UCSD-AML1 (cell line): ENCODE results near the gene AASDH.

Experiments
- DNase-seq: peaks from one replicate; lab custom pipeline; 2025; ENCODE audit not compliant: unreplicated experiment; lab: John Stamatoyannopoulos, UW

Gene AASDH

DNA sequence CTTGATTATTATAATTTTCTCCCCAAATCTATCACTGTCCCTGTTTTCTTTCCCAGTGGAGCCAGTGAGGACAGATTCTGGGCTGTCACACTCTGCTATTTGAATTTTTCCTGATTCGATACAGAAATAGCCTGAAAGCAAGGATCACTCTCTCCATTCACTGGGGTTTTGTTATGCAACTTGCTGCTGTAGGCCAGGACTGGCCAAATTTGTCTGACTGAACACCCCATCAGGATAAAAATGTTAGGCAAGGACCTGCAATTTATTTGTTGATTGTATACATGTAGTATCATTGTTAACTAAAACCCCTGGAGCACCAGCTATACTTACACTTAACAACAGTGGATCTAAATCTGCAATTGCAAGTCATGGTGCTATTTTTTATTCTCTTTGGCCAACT, 68.7 kb downstream of the AASDH start:
- DNase-seq, result no peak

DNA sequence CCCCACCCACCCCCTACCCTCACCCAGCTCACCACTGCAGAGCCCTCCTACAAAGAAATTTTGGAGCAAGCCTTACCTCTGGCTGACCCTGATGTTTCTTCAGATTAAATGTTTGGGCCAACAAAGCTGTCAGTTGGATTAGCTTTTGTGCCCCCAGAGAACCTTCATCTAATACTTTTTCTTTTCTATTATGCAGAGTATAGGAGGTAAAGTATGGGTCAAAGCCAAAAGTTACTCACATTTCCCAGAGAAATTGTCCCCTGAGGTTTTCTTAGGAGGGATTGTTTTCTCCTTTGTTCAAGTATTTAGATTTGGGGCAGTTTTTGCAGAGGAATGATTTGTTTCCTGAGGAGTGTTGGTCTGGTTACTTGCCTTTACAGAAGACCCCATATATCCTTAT, 69.5 kb downstream of the AASDH start:
- no peak for DNase-seq

DNA sequence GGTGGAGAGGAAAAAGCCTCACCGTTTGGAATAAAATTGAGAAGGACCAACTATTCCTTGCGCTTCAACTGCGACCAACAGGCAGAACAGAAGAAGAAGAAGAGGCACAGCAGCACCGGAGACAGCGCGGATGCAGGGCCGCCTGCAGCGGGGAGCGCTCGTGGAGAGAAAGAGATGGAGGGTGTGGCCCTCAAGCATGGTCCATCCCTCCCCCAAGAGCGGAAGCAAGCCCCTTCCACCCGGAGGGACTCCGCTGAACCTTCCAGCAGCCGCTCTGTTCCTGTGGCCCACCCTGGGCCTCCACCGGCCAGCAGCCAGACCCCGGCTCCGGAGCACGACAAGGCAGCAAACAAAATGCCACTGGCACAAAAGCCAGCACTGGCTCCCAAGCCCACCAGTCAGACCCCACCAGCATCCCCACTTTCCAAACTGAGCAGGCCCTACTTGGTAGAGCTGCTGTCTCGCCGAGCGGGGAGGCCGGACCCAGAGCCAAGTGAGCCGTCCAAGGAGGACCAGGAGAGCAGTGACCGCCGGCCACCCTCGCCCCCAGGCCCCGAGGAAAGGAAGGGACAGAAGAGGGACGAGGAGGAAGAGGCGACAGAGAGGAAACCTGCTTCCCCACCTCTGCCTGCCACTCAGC, 71.2 kb downstream of the AASDH start:
- DNase-seq, result no peak

DNA sequence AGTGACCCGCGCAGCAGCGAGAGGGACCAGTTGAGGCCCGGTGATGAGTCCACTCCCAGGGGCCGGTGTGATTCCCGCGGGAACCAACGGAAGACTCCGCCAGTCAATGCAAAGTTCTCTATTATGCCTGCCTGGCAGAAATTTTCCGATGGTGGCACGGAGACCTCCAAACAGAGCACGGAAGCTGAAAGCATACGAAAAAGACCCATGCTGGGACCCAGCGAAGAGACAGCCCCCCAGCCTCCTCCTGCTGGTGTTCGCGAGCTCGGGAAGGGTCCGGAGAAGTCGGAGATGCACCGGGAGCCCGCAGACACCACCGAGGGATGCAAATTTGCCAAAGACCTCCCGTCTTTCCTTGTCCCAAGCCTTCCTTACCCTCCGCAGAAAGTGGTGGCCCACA, 71.7 kb downstream of the AASDH start:
- DNase-seq, result no peak

DNA sequence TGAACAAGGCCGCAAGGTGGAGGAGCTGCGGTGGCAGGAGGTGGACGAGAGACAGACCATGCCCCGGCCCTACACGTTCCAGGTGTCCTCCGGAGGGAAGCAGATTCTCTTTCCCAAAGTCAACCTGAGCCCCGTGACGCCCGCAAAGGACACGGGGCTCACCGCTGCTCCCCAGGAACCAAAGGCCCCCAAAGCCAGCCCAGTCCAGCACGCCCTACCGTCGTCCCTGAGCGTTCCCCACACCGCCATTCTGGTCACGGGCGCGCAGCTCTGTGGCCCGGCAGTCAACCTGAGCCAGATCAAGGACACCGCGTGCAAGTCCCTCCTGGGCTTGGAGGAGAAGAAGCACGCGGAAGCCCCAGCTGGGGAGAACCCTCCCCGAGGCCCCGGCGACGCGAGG, 72.2 kb downstream of the AASDH start:
- no peak for DNase-seq

DNA sequence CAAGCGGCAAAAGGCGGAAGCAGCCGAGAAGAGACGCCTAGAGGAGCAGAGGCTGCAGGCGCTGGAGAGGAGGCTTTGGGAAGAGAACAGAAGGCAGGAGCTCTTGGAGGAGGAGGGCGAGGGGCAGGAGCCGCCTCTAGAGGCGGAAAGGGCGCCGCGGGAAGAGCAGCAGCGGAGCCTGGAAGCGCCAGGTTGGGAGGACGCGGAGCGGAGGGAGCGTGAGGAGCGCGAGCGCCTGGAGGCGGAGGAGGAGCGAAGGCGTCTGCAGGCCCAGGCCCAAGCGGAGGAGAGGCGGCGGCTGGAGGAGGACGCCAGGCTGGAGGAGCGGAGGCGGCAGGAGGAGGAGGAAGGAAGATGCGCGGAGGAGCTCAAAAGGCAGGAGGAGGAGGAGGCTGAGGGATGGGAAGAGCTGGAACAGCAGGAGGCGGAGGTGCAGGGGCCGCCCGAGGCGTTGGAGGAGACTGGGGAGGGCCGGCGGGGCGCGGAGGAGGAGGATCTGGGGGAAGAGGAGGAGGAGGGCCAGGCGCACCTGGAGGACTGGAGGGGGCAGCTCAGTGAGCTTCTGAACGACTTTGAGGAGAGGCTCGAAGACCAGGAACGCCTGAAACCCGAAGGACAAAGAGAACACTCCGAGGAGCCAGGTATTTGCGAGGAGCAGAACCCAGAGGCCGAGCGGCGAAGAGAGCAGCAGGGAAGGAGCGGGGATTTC, 72.9 kb downstream of the AASDH start:
- DNase-seq, result no peak

DNA sequence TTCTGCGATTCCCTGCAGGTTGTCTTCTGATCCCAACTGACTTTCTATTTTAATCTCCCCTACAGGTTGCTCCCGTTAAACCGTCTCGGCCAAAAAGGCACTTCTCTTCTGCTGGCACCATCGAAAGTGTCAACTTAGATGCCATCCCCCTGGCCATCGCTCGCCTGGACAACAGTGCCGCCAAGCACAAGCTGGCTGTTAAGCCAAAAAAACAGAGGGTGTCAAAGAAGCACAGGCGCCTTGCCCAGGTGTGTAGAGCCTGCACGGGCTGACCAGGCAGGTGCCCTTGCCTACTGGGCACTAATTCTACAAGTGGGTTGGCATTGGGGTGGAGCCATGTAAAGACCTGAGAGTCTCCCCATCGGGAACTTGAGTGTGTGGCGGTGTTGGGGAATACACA, 74.2 kb downstream of the AASDH start:
- DNase-seq, result no peak

DNA sequence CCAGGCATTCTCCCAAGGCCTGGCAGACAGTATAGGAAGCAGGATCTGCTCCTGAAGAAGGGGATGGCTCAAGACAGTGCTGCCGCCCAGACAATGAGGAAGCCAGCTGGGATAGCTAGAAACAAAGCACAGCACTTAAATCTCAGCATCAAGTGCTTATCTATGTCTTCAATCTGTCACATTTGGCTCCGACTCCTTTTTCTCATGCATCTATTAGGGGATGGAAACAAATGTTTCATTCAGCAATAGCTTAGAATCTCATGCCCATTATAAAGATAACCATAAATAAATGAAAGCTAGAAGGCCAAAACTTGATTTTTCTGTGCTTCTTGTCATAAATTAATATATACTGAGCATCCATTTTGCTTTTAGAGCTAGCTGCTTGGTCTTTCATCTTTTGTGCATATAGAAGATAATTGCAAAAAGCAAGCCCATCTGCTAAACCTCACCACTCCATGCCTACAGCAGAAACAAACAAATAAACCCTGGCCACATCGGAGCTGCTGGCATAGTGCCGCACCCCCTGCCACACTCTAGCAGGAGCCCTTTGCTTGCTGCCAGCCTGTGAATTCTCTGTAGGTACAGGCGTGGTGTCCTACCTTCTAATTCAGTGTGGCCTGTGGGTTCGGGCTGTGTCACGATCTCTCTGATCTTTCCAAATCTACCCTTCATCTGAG, 75.9 kb downstream of the AASDH start:
- no peak for DNase-seq

DNA sequence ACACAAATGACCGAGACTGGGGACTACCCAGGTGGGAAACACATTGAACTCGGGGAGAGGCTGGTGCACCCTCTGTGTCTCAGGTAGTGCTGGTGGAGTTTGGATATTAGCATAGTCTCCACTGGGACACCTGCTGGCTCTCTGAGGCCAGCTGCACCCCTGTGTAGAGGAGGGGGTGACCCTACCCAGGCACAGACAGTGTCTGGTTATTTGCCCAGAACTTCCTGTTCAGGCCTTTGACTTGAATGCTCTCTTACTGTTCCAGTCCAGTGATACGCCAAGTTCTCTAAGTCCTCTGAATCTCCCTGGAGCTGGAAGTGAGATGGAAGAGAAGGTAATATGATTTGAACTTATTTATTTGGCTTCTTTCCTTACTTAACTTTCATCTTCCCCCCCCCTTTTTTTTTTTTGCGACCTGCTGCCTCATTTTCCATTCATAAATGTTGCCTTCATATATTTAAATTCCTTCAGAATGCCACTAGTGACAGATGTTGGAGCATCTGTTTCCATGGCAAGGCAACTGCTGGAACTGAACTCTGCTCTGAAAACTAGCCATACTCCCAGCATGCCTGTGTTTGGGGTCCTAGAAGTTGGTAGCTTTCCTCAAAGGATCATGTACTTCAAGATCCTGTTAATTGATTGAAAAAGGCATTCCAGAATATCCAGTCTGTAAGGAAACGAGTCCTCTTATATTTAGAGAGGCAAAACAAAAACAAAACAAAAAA, 76.7 kb downstream of the AASDH start:
- DNase-seq, result no peak

DNA sequence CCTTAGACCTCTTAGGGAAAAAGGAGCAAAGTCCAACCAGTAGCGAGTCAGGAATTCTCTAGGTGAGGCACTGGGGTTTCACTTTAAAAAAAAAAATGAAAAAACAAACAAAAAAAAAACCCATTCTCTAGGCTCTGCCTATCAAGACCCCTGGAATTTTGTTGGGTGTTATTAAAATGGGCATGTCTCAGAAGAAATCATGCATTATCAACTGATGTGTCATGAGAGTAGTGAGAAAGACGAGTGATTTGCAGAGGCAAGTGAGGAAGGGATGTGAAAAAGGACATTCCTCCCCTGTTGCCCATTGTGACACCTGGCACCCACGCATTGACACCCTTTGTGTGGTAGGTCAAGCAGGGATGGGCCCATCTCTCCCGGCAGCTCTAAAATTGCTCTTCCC, 78.9 kb downstream of the AASDH start:
- no peak for DNase-seq

DNA sequence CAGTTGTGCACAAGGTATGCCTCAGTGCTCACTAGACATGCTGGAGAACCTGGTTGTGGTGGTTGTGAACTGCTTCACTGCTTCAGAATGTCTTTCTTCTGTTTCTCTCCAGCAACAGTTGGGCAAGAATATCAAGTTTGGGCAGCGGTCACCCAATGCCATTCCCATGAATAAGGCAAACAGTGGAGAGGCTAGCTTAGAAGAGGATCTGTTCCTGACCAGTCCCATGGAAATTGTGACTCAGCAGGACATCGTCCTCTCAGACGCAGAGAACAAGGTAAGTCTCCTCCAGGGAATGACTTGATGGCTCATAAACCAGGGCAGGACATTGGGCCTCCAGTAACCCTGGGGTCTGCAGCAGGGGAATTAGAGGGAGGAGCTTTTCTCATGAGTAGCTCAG, 79.9 kb downstream of the AASDH start:
- DNase-seq, result no peak

DNA sequence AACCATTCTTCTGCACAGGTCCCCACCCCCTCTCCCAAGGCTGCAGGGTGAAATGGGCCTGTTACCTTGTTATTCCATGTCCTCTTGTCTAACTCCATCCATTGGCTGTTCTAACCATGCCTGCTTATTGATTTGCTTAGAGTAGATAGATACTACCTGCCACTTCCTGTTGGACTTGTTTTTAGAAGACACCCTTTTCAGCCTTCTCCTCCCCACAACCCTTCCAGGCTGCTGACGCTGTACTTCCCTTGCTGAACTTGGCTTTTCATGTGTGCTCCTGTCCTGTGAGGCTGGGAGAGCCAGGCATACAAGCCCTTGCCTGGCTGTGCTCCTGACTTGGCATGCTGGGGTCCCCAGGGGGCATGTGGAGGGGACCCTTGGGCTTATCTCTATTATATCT, 81.9 kb downstream of the AASDH start:
- no peak for DNase-seq

DNA sequence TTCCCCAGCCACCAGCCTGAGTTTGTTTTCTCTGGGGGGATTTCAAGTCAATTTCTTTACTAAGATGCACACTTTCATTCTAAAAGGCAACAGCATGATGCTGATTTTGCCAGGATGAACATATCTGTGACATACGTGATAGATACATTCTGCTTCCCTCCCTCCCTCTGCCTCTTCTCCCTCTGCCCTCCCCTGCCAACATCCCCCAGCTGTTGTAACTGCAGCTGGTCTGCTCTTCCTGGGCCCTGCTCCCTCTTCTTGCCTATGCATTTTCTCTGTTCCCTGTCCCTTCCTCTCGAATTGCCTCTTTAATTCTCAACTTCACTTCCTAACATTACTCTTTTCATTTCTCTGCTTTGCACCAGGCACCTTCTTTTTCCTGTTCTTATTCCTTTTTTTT, 83.4 kb downstream of the AASDH start:
- DNase-seq, result no peak

DNA sequence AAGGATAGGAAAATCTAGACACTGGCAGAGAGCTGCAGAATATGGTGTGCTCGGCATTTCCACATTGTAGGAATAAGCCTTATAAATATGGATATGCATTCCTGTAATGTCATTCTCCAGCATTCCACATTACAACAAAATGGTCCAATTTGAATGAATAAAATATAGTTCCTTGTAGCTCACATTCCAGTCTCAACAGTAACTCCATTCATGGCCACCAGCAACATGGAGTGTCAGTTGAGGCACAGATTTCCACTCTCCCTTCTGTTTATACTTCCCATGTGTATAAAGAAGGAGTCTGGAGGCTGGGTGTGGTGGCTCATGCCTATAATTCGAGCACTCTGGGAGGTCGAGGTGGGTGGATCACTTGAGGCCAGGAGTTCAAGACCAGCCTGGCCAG, 84.5 kb downstream of the AASDH start:
- no peak for DNase-seq

DNA sequence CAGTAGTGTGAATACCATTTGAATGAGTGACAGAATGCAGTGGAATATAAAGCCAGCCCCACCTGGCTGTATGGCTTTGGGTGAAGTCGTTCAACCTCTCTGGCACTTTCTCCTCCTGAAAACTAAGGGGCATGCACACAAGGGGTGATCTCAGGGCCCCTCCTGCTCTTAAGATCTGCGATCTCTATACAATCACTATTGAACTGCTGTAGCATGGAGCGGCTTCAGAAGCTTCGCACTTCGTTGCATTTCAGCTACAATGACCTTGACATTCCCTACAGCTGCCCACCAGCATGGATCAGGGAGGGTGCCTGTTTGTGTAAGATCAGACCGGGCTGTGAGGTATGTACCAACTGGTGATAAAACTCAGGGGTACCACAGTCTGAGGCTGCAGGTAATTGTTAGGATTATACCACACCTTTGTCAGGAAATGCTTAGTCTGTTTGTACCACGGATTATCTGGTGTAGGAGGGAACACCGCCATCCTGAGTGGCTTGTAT, 85.2 kb downstream of the AASDH start:
- DNase-seq, result no peak

DNA sequence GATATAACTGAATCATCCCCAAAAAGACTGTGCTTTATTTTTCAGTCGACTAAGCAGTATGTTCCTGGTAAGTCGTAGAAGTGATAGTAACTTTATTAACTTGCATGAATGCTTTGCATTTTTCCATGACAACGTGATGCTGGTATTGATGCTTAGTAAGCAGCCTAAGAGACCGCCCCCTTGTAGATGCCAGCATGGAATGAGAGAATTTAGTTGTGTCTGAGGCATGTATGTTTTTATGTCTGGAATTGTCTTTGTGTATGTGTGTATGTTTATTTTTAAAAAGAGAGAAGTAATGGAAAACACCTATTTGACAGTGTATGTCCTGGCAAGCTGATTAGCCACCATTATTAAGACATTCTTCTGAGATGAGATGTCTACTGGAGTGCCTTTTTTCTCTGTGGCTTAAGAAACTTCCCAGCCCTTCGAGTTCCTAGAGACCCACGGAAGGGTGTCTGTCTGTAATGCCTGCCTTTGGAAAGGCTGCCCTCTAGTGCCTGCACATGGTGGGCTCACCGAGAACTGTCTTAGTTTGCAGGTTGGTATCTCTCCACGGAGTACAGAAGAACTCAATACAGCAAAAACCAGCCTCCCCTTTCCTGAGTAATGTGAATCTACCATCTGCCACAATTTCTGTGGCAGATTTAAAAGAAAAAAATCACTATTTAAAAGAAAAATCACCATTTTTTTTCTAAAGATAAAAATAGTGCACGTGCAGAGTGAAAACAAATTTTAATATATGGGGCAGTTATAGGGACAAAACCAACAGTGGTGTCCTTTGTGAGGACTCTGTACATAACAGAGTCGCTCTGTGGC, 85.9 kb downstream of the AASDH start:
- DNase-seq, result peak; percentile 63

DNA sequence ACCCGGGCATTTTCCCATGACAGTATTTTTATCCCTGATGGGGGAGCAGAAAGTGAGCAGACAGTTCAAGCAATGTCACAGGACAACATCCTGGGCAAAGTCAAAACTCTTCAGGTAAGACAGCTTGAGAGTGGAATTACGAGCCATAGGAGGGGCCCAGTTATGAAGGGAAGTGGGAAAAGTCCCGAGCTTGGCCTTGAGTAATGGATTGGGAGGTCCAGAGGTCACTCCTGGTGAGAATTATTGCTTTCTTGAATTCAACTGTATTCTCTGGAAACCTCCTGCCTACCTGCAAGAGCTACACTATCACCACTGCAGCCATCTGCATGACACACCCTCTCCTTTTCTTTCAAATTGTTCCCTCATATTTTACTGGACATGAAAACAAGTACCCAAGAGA, 89.1 kb downstream of the AASDH start:
- no peak for DNase-seq

DNA sequence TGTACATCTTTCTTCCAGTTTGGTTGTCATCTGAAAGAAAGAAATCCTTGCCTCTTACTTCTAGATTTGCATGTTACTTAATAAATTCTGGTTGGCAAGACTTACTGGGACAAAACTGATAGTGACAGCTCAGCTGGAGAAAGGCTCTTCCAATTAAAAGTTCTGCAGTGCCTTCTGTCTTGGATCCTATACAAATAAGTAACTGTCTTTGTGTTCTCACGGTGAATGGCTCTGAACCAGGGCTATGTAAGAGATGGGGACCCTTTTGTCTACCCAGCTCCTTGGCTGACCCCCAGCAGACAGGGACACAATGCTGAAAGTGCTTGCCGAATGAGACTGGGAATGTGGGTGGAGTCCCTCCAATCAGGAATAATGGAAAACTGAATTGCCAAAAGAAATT, 89.5 kb downstream of the AASDH start:
- no peak for DNase-seq

DNA sequence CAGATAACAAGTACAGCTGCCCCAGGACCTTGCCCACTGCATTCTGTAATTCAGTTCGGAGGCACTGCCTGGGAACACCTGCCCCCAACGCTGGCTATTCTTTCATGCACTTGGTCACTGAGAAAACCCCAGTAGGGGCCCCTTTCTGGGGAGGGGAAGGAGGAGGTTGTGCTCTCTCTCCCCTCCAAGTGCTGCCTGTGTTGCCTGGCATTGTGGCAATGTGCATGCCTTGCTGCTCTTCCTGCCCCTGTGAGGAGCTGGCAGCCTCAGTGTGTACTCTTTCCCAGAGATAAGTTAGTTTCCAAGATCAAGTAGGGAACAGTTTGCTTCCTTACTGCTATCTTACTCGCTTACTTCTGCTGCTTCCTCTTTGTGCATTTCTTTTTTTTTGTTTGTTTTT, 90.8 kb downstream of the AASDH start:
- no peak for DNase-seq

DNA sequence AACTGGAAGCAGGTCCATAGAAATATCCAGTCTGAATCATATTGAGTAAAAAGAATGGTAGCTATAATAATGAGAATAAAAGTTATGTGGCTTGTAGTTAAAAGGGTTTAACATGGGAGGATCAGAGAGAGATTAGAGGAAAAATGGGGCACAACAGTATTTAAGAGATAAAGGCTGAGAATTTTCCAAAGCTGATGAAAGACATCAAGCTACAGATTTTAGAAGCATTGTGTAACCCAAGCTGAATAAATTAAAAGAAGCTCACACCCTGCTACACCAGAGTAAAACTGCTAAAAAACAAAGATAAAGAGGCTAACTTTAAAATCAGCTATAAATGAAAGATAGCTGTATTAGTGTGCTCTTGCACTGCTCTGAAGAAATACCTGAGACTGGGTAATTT, 94.2 kb downstream of the AASDH start:
- no peak for DNase-seq

DNA sequence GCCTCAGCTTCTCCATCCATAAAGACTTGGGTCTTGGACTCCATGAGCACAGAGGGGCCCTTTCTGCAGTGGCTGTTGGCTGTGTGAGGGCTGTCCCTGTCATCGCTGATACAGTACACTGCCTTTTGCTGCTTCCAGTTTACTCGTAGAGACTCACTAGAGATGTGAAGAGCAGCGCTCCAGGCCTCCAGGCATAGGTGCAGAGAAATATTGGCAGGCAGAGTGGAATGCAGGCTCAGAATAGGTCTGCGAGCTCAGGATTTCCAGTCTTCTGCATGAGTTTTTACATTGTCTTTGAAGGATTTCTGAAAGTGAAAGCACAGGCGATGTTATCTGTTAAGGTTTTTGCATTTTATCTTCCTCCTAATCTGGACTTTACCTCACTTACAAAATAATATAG, 97.4 kb downstream of the AASDH start:
- no peak for DNase-seq
